Measurements from ENCODE around the gene TRIO. TPM values are rescaled to one million over a fixed set of nuclear protein-coding genes. Genes with fewer than 3 reads are reported as not detected.

Gene TRIO
- polyA plus RNA-seq, 1 of the 3 experiments (the other 2 are of a cell fraction), result 229 TPM

GRCh38 chr5:14142202-14142826, 828 bp upstream of the TRIO start:
- H3K27ac ChIP-seq (ENCODE audit: low read depth in 2 of 2, low read length in 1 of 2), result peak overlapping the region; percentile 82 to 93
- H3K4me1 ChIP-seq (ENCODE audit: control insufficient read depth in 1 of 2, insufficient read depth in 2 of 2, low read depth in 1 of 2, low read length in 1 of 2), result peaks cover 17 to 23% of the 10 kb centered on the region in 2 experiments; a peak in 3 of 4 replicates
- CTCF ChIA-PET, result interaction anchor here (1.0 to 2.5 kb wide), 10 partner anchors 13 to 506 kb away, joined by 3 to 17 read pairs (median 6); no protein-coding TSS in a partner anchor
- H3K9ac ChIP-seq, result peak overlapping the region; percentile 70
- peaks cover 31% of the 10 kb centered on the region for H3F3A ChIP-seq (replicated peaks; ENCODE audit: insufficient read depth)
- POLR2A ChIA-PET, result no interaction called here
- no peak for DNase-seq
- peak overlapping the region; percentile 73 to 95 for H3K4me3 ChIP-seq (ENCODE audit: low read depth in 2 of 2, low read length in 1 of 2)
- H3K27me3 ChIP-seq (ENCODE audit: insufficient read depth), result no peaks in the 10 kb centered on the region
- 33% methylated on average over 19 of the region's 19 CpGs for WGBS (ENCODE audit: low lambda C conversion rate)
- TF ChIP-seq MXI1 (IDR thresholded peaks at IDR 0.05; ENCODE audit: low read depth, low read length), result no peak
- TF ChIP-seq GATA2 (CRISPR knock-in tag; IDR thresholded peaks at IDR 0.05), result no peak
- TF ChIP-seq EZH2phosphoT487 (IDR thresholded peaks at IDR 0.05; ENCODE audit: borderline replicate concordance, low read depth), result no peak
- no peak for TF ChIP-seq FOXJ3 (CRISPR knock-in tag; IDR thresholded peaks at IDR 0.05)
- TF ChIP-seq TCF12 (IDR thresholded peaks at IDR 0.05), result no peak
- TF ChIP-seq, protein P1, sequence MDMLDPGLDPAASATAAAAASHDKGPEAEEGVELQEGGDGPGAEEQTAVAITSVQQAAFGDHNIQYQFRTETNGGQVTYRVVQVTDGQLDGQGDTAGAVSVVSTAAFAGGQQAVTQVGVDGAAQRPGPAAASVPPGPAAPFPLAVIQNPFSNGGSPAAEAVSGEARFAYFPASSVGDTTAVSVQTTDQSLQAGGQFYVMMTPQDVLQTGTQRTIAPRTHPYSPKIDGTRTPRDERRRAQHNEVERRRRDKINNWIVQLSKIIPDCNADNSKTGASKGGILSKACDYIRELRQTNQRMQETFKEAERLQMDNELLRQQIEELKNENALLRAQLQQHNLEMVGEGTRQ (IDR thresholded peaks at IDR 0.05; ENCODE audit: borderline replicate concordance, low read depth, low read length), result no peak
- no peak for TF ChIP-seq POLR2AphosphoS5 (IDR thresholded peaks at IDR 0.05; ENCODE audit: low read depth, low read length)
- TF ChIP-seq RXRA (IDR thresholded peaks at IDR 0.05; ENCODE audit: borderline replicate concordance, low read depth), result no peak
- TF ChIP-seq IRF3 (IDR thresholded peaks at IDR 0.05; ENCODE audit: low read depth, low read length), result no peak
- TF ChIP-seq FOXM1 (IDR thresholded peaks at IDR 0.05; ENCODE audit: low read depth), result no peak
- TF ChIP-seq CHD2 (IDR thresholded peaks at IDR 0.05; ENCODE audit: low read length, partially characterized antibody), result no peak
- TF ChIP-seq RFX5 (IDR thresholded peaks at IDR 0.05; ENCODE audit: low read length), result no peak
- H3K4me2 ChIP-seq, result peak overlapping the region; percentile 81
- H2AFZ ChIP-seq (ENCODE audit: low read depth), result peak overlapping the region; percentile 83
- H3K9me2 ChIP-seq, result no peaks in the 10 kb centered on the region
- no peaks in the 10 kb centered on the region for H3K36me3 ChIP-seq (replicated peaks in 1 of 2; ENCODE audit: control insufficient read depth in 1 of 2, insufficient read depth in 2 of 2, low read length in 1 of 2)
- no peaks in the 10 kb centered on the region for H3K9me3 ChIP-seq
- peaks cover 29% of the 10 kb centered on the region for H4K20me1 ChIP-seq (ENCODE audit: insufficient read depth)
- H3K79me2 ChIP-seq (ENCODE audit: insufficient read depth), result peaks cover 47% of the 10 kb centered on the region

DNA sequence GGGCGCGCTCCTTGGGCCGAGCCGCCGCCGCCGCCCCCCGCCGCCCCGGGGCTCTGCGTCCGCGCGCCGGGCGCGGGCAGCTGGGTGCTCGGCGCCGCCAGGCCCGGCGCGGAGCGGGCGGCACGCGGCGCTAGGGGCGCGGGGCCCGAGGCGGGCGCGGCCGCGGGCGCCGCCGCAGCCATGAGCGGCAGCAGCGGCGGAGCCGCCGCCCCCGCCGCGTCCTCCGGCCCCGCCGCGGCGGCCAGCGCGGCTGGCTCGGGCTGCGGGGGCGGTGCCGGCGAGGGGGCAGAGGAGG, 351 bp downstream of the TRIO start:
- Histone ChIP-seq H4K20me1 (ENCODE audit: insufficient read depth) (peaks cover 41% of the 10 kb centered on the region), H3K4me2 (no peak overlapping the region), H3K36me3 (replicated peaks in 1 of 2; ENCODE audit: control insufficient read depth in 1 of 2, insufficient read depth in 2 of 2, low read length in 1 of 2) (peaks cover 0 to 3% of the 10 kb centered on the region in 2 experiments), H3K27ac (ENCODE audit: low read depth in 2 of 2, low read length in 1 of 2) (peak overlapping the region in 1 of 2 experiments; percentile 93; a peak in 3 of 4 replicates), H3K4me3 (ENCODE audit: low read depth in 2 of 2, low read length in 1 of 2) (peak overlapping the region; percentile 94 to 95; a peak in 3 of 4 replicates), H3K9me3 (no peaks in the 10 kb centered on the region), H3F3A (replicated peaks; ENCODE audit: insufficient read depth) (peaks cover 27% of the 10 kb centered on the region), H3K9ac (peak overlapping the region; percentile 99; the same call in 1 of the 2 replicates), H3K9me2 (no peaks in the 10 kb centered on the region), H3K27me3 (ENCODE audit: insufficient read depth) (no peaks in the 10 kb centered on the region), H3K4me1 (ENCODE audit: control insufficient read depth in 1 of 2, insufficient read depth in 2 of 2, low read depth in 1 of 2, low read length in 1 of 2) (peaks cover 26 to 28% of the 10 kb centered on the region in 2 experiments; a peak in 3 of 4 replicates), H2AFZ (ENCODE audit: low read depth) (no peak overlapping the region), H3K79me2 (ENCODE audit: insufficient read depth) (peaks cover 59% of the 10 kb centered on the region)
- no CpG with 5 or more reads among the region's 59 CpGs for WGBS (ENCODE audit: low lambda C conversion rate)
- TF ChIP-seq, protein P2, sequence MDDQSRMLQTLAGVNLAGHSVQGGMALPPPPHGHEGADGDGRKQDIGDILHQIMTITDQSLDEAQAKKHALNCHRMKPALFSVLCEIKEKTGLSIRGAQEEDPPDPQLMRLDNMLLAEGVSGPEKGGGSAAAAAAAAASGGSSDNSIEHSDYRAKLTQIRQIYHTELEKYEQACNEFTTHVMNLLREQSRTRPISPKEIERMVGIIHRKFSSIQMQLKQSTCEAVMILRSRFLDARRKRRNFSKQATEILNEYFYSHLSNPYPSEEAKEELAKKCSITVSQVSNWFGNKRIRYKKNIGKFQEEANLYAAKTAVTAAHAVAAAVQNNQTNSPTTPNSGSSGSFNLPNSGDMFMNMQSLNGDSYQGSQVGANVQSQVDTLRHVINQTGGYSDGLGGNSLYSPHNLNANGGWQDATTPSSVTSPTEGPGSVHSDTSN (IDR thresholded peaks at IDR 0.05), result no peak
- no peak for DNase-seq
- POLR2A ChIA-PET, result interaction anchor here (1.0 to 1.5 kb wide), 2 partner anchors 106 to 121 kb away, joined by 3 to 5 read pairs; no protein-coding TSS in a partner anchor
- CTCF ChIA-PET, result interaction anchor here (0.8 to 2.5 kb wide), 9 partner anchors 22 to 505 kb away, joined by 3 to 17 read pairs (median 6); no protein-coding TSS in a partner anchor
